ENCODE results near the gene ABHD15.

The ABHD15 gene

GRCh38 chr17:29581583-29582253 lies 14.9 kb upstream of the ABHD15 start:
- DNase-seq, result no peak

- DNase-seq, result no peak
Measured at GRCh38 chr17:29579866-29580771, 13.3 kb upstream of the ABHD15 start.

- no peak for DNase-seq
Measured at GRCh38 chr17:29578626-29579485, 12.0 kb upstream of the ABHD15 start.

GRCh38 chr17:29577385-29578211 lies 10.8 kb upstream of the ABHD15 start:
- no peak for DNase-seq

GRCh38 chr17:29577001-29577370 lies 10.1 kb upstream of the ABHD15 start:
- no peak for DNase-seq

- DNase-seq, result no peak
Measured at GRCh38 chr17:29576214-29577000, 9.6 kb upstream of the ABHD15 start.

GRCh38 chr17:29575511-29576213 lies 8.8 kb upstream of the ABHD15 start:
- DNase-seq, result no peak

GRCh38 chr17:29574732-29575510 lies 8.1 kb upstream of the ABHD15 start:
- DNase-seq, result no peak

GRCh38 chr17:29573871-29574731 lies 7.3 kb upstream of the ABHD15 start:
- no peak for DNase-seq

GRCh38 chr17:29573558-29573869 lies 6.7 kb upstream of the ABHD15 start:
- no peak for DNase-seq

- no peak for DNase-seq
Measured at GRCh38 chr17:29572691-29573557, 6.1 kb upstream of the ABHD15 start.

GRCh38 chr17:29571883-29572681 lies 5.2 kb upstream of the ABHD15 start:
- DNase-seq, result no peak

GRCh38 chr17:29571486-29571882 lies 4.6 kb upstream of the ABHD15 start:
- no peak for DNase-seq

GRCh38 chr17:29570521-29570920 lies 3.7 kb upstream of the ABHD15 start:
- no peak for DNase-seq

GRCh38 chr17:29569245-29569950 lies 2.6 kb upstream of the ABHD15 start:
- no peak for DNase-seq
